Neuronal stem cell (in vitro differentiated cells): Measurements from ENCODE around the gene STXBP6.

Source experiments
- DNase-seq: peaks from one replicate; pipeline ENCODE4 v3.0.0-alpha.2; 2013; ENCODE audit warnings: low spot score
- H2AFZ ChIP-seq: one replicate; pipeline ENCODE4 v1.6.1; 2013; ENCODE audit warnings: mild to moderate bottlenecking, low read length, inconsistent platforms
- H2AK5ac ChIP-seq: 2 replicates; pipeline ENCODE4 v1.6.1; 2013; ENCODE audit warnings: low read depth, mild to moderate bottlenecking, inconsistent platforms, low read length, moderate library complexity, mixed read lengths
- H2BK120ac ChIP-seq: 2 replicates; pipeline ENCODE4 v1.6.1; 2013; ENCODE audit warnings: low read depth, mild to moderate bottlenecking, inconsistent platforms, low read length, moderate library complexity, mixed read lengths
- H2BK12ac ChIP-seq: one replicate; pipeline ENCODE4 v1.6.1; 2013; ENCODE audit warnings: low read length, inconsistent platforms
- H2BK15ac ChIP-seq: 2 replicates; pipeline ENCODE4 v1.6.1; 2013; ENCODE audit warnings: mild to moderate bottlenecking, low read length, inconsistent platforms, mixed read lengths
- H2BK5ac ChIP-seq: one replicate; pipeline ENCODE4 v1.6.1; 2013; ENCODE audit warnings: inconsistent platforms, mild to moderate bottlenecking, low read length, moderate library complexity
- H3K14ac ChIP-seq: one replicate; pipeline ENCODE4 v1.6.1; 2013; ENCODE audit warnings: low read length, inconsistent platforms
- H3K18ac ChIP-seq: 2 replicates; pipeline ENCODE4 v1.6.1; 2013; ENCODE audit warnings: low read length, inconsistent platforms
- H3K23ac ChIP-seq: 2 replicates; pipeline ENCODE4 v1.6.1; 2013; ENCODE audit warnings: low read depth, mild to moderate bottlenecking, mixed read lengths, low read length, inconsistent platforms; ENCODE audit not compliant: poor library complexity
- H3K27ac ChIP-seq: replicated peaks from 3 replicates; pipeline ENCODE4 v1.5.1; 2013; ENCODE audit warnings: low read length, inconsistent platforms
- H3K27me3 ChIP-seq, 3 experiments: 2 replicates each; pipeline ENCODE4 v1.6.1; 2013; ENCODE audit warnings: low read length in 3 of 3, mild to moderate bottlenecking in 2 of 3, inconsistent platforms in 1 of 3, low read depth in 1 of 3, mixed read lengths in 1 of 3, moderate library complexity in 1 of 3; ENCODE audit not compliant: control insufficient read depth in 3 of 3, insufficient read depth in 3 of 3
- H3K36me3 ChIP-seq, 2 donors: replicated peaks in 1 of 2; 2 replicates each; pipeline ENCODE4 v1.6.1; 2013; ENCODE audit warnings: low read length in 2 of 2; ENCODE audit not compliant: control insufficient read depth in 2 of 2, insufficient read depth in 2 of 2
- H3K4ac ChIP-seq: 2 replicates; pipeline ENCODE4 v1.6.1; 2013; ENCODE audit warnings: inconsistent platforms, mild to moderate bottlenecking, low read length, moderate library complexity
- H3K4me1 ChIP-seq, 2 donors: 1 replicate in 1 of 2; 2 replicates in 1 of 2; pipeline ENCODE4 v1.6.1; 2013; ENCODE audit warnings: low read length in 2 of 2, low read depth in 1 of 2; ENCODE audit not compliant: control insufficient read depth in 2 of 2, insufficient read depth in 1 of 2
- H3K4me2 ChIP-seq: one replicate; pipeline ENCODE4 v1.6.1; 2013; ENCODE audit warnings: mild to moderate bottlenecking, low read length, inconsistent platforms; ENCODE audit not compliant: insufficient read depth, poor library complexity, severe bottlenecking
- H3K4me3 ChIP-seq, 2 donors: 2 replicates each; pipeline ENCODE4 v1.5.1; 2013; ENCODE audit warnings: low read length in 2 of 2, mild to moderate bottlenecking in 2 of 2, inconsistent platforms in 1 of 2, moderate library complexity in 1 of 2
- H3K79me1 ChIP-seq: one replicate; pipeline ENCODE4 v1.6.1; 2013; ENCODE audit warnings: low read depth, mild to moderate bottlenecking, inconsistent platforms, low read length, moderate library complexity
- H3K9ac ChIP-seq: one replicate; pipeline ENCODE4 v1.6.1; 2013; ENCODE audit warnings: mild to moderate bottlenecking, low read depth, low read length, inconsistent platforms; ENCODE audit not compliant: poor library complexity
- H3K9me3 ChIP-seq, 2 donors: replicated peaks in 1 of 2; 2 replicates each; pipeline versions ENCODE3 to v1.6.1; 2013; ENCODE audit warnings: low read length in 2 of 2, mild to moderate bottlenecking in 2 of 2, inconsistent platforms in 1 of 2, low read depth in 1 of 2, mixed read lengths in 1 of 2, moderate library complexity in 1 of 2; ENCODE audit not compliant: control insufficient read depth in 2 of 2, insufficient read depth in 1 of 2
- H4K8ac ChIP-seq: one replicate; pipeline ENCODE4 v1.6.1; 2013; ENCODE audit warnings: low read depth, mild to moderate bottlenecking, inconsistent platforms, low read length, moderate library complexity
- H4K91ac ChIP-seq: one replicate; pipeline ENCODE4 v1.6.1; 2013; ENCODE audit warnings: low read length, low read depth, mild to moderate bottlenecking, inconsistent platforms; ENCODE audit not compliant: poor library complexity
- WGBS, 2 donors: extraction: QIAGEN DNeasy Blood & Tissue Kit; methylation state at CpG; one replicate each; pipeline ENCODE4 v1.1.7; 2013; ENCODE audit warnings: missing lambda C conversion rate in 2 of 2, mixed read lengths in 1 of 2; ENCODE audit not compliant: insufficient read length in 2 of 2, insufficient replicate concordance in 1 of 2; ENCODE audit errors: extremely low coverage in 2 of 2; 5-methylcytosine and 5-hydroxymethylcytosine counted together

STXBP6 gene

GRCh38 chr14:25062022-25062321, 12.0 kb upstream of the STXBP6 start:
- Histone ChIP-seq H3K9ac (no peak overlapping the region), H3K27me3 (peaks cover 0 to 5% (median 0%) of the 10 kb centered on the region in 3 experiments), H3K18ac (no peak overlapping the region), H3K23ac (no peak overlapping the region), H3K4me2 (no peak overlapping the region), H4K8ac (no peak overlapping the region), H3K27ac (no peak overlapping the region), H4K91ac (no peak overlapping the region), H3K36me3 (no peaks in the 10 kb centered on the region), H3K79me1 (no peaks in the 10 kb centered on the region), H3K4ac (no peak overlapping the region), H2BK12ac (no peak overlapping the region), H3K4me1 (no peaks in the 10 kb centered on the region), H3K14ac (no peak overlapping the region), H3K9me3 (no peaks in the 10 kb centered on the region), H2BK5ac (no peak overlapping the region), H3K4me3 (no peak overlapping the region), H2AK5ac (no peak overlapping the region), H2BK120ac (no peak overlapping the region), H2BK15ac (no peak overlapping the region), H2AFZ (no peak overlapping the region)
- no CpG with 5 or more reads among the region's 3 CpGs for WGBS, 2 donors
- no peak for DNase-seq

DNA sequence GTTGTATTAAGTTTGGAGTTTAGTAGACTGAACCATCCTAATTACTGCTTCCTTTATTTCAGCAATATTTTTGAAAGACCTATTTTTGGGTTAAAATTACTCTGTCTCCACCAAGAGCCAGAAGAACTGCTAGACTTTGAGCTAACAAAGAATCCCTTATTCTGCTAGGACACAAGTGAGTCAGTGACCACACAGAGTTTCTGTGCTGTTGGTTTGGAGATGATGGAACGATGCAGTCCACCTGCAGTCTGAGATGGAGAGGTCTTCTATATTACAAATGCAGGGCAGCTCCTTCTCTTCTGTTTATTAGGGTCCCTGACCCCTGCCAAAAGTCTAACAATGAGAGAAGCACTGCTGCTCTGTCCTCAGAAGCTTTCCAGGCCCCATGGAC, 6.7 kb upstream of the STXBP6 start:
- Histone ChIP-seq H4K8ac (no peak overlapping the region), H2BK12ac (no peak overlapping the region), H3K18ac (no peak overlapping the region), H2BK15ac (no peak overlapping the region), H2BK120ac (no peak overlapping the region), H3K79me1 (no peaks in the 10 kb centered on the region), H3K23ac (no peak overlapping the region), H3K27ac (no peak overlapping the region), H3K36me3 (no peaks in the 10 kb centered on the region), H3K27me3 (peaks cover 0 to 18% (median under 1%) of the 10 kb centered on the region in 3 experiments), H2AFZ (no peak overlapping the region), H2BK5ac (no peak overlapping the region), H4K91ac (no peak overlapping the region), H2AK5ac (no peak overlapping the region), H3K9me3 (no peaks in the 10 kb centered on the region), H3K14ac (no peak overlapping the region), H3K4me3 (no peak overlapping the region), H3K4ac (no peak overlapping the region), H3K4me1 (no peaks in the 10 kb centered on the region), H3K4me2 (no peak overlapping the region), H3K9ac (no peak overlapping the region)
- DNase-seq: no peak
- no CpG with 5 or more reads among the region's 1 CpG for WGBS, 2 donors

- Histone ChIP-seq H3K14ac (no peak overlapping the region), H4K8ac (no peak overlapping the region), H2BK12ac (no peak overlapping the region), H2BK120ac (no peak overlapping the region), H3K4me1 (no peaks in the 10 kb centered on the region), H3K4me3 (no peak overlapping the region), H3K27ac (no peak overlapping the region), H3K4me2 (no peak overlapping the region), H3K9me3 (no peaks in the 10 kb centered on the region), H3K79me1 (no peaks in the 10 kb centered on the region), H2BK5ac (no peak overlapping the region), H2AK5ac (no peak overlapping the region), H3K36me3 (no peaks in the 10 kb centered on the region), H3K18ac (no peak overlapping the region), H3K23ac (no peak overlapping the region), H2BK15ac (no peak overlapping the region), H3K9ac (no peak overlapping the region), H3K4ac (no peak overlapping the region), H4K91ac (no peak overlapping the region), H3K27me3 (peaks cover 0 to 23% (median 6%) of the 10 kb centered on the region in 3 experiments), H2AFZ (no peak overlapping the region)
- WGBS, 2 donors: no CpG with 5 or more reads among the region's 2 CpGs
- no peak for DNase-seq
Observed at GRCh38 chr14:25055992-25056687, 6.2 kb upstream of the STXBP6 start.

- H3K79me1 ChIP-seq: no peaks in the 10 kb centered on the region
- no peak overlapping the region for H2BK5ac ChIP-seq
- no peak overlapping the region for H2BK15ac ChIP-seq
- H2BK12ac ChIP-seq: no peak overlapping the region
- no peak overlapping the region for H3K23ac ChIP-seq
- no peaks in the 10 kb centered on the region for H3K4me1 ChIP-seq
- H3K9me3 ChIP-seq: no peaks in the 10 kb centered on the region
- no peak overlapping the region for H3K4me3 ChIP-seq
- no CpG with 5 or more reads among the region's 5 CpGs for WGBS, 2 donors
- H4K91ac ChIP-seq: no peak overlapping the region
- no peak overlapping the region for H3K18ac ChIP-seq
- H3K36me3 ChIP-seq: no peaks in the 10 kb centered on the region
- no peak overlapping the region for H3K4ac ChIP-seq
- H4K8ac ChIP-seq: no peak overlapping the region
- H2BK120ac ChIP-seq: no peak overlapping the region
- no peak overlapping the region for H3K9ac ChIP-seq
- H2AK5ac ChIP-seq: no peak overlapping the region
- no peak overlapping the region for H3K27ac ChIP-seq
- H2AFZ ChIP-seq: no peak overlapping the region
- DNase-seq: no peak
- H3K27me3 ChIP-seq: peaks cover 0 to 32% (median 9%) of the 10 kb centered on the region in 3 experiments
- H3K14ac ChIP-seq: no peak overlapping the region
- no peak overlapping the region for H3K4me2 ChIP-seq
Observed at GRCh38 chr14:25055005-25055404, 5.1 kb upstream of the STXBP6 start.
